Upper lobe of left lung (tissue), 6 donors: ENCODE measurements around the gene CLASP1. TPM values are rescaled to one million over a fixed set of nuclear protein-coding genes. Genes with fewer than 3 reads are reported as not detected.

Source experiments
- ATAC-seq, 2 donors: fragments of 200-7000 bp; cut with Tn5 transposase; one replicate each; pipeline ENCODE4 v1.9.1; 2022; ENCODE audit warnings: mild to moderate bottlenecking in 2 of 2, moderate library complexity in 2 of 2; ENCODE audit not compliant: low FRiP score in 2 of 2
- DNase-seq, 2 donors: peaks; one replicate each; pipeline ENCODE4 v3.0.0-alpha.2; 2019 to 2020
- H3K27ac ChIP-seq, 4 donors: fragments of 200-600 bp; sonication (generic); one replicate each; pipeline ENCODE4 v1.5.1; 2016 to 2019
- H3K27me3 ChIP-seq, 4 donors: fragments of 200-600 bp; sonication (generic); one replicate each; pipeline ENCODE4 v1.5.1; 2017 to 2019
- H3K36me3 ChIP-seq, 4 donors: fragments of 200-600 bp; sonication (generic); one replicate each; pipeline ENCODE4 v1.5.1; 2016 to 2019
- H3K4me1 ChIP-seq, 4 donors: fragments of 200-600 bp; sonication (generic); one replicate each; pipeline ENCODE4 v1.5.1; 2018 to 2019
- H3K4me3 ChIP-seq, 4 donors: fragments of 200-600 bp; sonication (generic); one replicate each; pipeline ENCODE4 v1.5.1; 2017 to 2019; ENCODE audit warnings: mild to moderate bottlenecking in 2 of 4, moderate library complexity in 1 of 4
- H3K9me3 ChIP-seq, 4 donors: fragments of 200-600 bp; sonication (generic); one replicate each; pipeline ENCODE4 v1.5.1; 2018 to 2019
- EP300 ChIP-seq, 4 donors: sonication (generic); formaldehyde crosslinking; IDR thresholded peaks; one replicate each; pipeline ENCODE4 v1.5.1; 2017; ENCODE audit warnings: antibody characterized with exemption in 4 of 4, control low read depth in 2 of 4
- POLR2A ChIP-seq, 4 donors: fragments of 450-650 bp; IDR thresholded peaks; one replicate each; pipeline ENCODE4 v1.5.1; 2016 to 2017; ENCODE audit warnings: antibody characterized with exemption in 4 of 4, mild to moderate bottlenecking in 2 of 4
- POLR2AphosphoS5 ChIP-seq, 2 donors: sonication (generic); formaldehyde crosslinking; IDR thresholded peaks; one replicate each; pipeline ENCODE4 v1.5.1; 2017; ENCODE audit warnings: antibody characterized with exemption in 2 of 2
- WGBS, 2 donors: methylation state at CpG; one replicate each; pipeline ENCODE4 v1.1.5; 2017 to 2018; 5-methylcytosine and 5-hydroxymethylcytosine counted together
- total RNA-seq, 6 donors: library from RNA; depleted of rRNA in 4 of 6; stranded (reverse); fragments of >200 nt in 4 of 6; gene quantifications; one replicate each; pipeline versions ENCODE4 v1.1.0 to v1.2.1, GENCODE V29; 2016 to 2021
- TF ChIP-seq, protein P1 (sequence below), 6 experiments: fragments of 450-650 bp in 4 of 6; fragments of 200-600 bp in 2 of 6; sonication (generic) in 2 of 6; IDR thresholded peaks; one replicate each; pipeline ENCODE4 v1.5.1; 2016 to 2019; ENCODE audit warnings: antibody characterized with exemption in 6 of 6
- donor health status: DM: no; HTN: no; CAD: no; lungs with moderate emphysema.
- donor health status: DM: no; HTN: yes; CAD: no; lungs with severe emphysema.

Gene CLASP1
- total RNA-seq, 6 donors from 2014 or later, result 36.3 to 95.3 (median 46.8) TPM

GRCh38 chr2:121520641-121520994, 128.6 kb downstream of the CLASP1 start:
- no peak for ATAC-seq
- peaks cover 3 to 61% (median 19%) of the 10 kb centered on the region in 4 donors for H3K36me3 ChIP-seq
- peaks cover 0 to 4% (median 0%) of the 10 kb centered on the region in 4 donors for H3K4me1 ChIP-seq
- H3K9me3 ChIP-seq, result no peaks in the 10 kb centered on the region
- H3K4me3 ChIP-seq, result no peak overlapping the region
- TF ChIP-seq POLR2AphosphoS5 (IDR thresholded peaks at IDR 0.05), result no peak
- TF ChIP-seq, protein P1, sequence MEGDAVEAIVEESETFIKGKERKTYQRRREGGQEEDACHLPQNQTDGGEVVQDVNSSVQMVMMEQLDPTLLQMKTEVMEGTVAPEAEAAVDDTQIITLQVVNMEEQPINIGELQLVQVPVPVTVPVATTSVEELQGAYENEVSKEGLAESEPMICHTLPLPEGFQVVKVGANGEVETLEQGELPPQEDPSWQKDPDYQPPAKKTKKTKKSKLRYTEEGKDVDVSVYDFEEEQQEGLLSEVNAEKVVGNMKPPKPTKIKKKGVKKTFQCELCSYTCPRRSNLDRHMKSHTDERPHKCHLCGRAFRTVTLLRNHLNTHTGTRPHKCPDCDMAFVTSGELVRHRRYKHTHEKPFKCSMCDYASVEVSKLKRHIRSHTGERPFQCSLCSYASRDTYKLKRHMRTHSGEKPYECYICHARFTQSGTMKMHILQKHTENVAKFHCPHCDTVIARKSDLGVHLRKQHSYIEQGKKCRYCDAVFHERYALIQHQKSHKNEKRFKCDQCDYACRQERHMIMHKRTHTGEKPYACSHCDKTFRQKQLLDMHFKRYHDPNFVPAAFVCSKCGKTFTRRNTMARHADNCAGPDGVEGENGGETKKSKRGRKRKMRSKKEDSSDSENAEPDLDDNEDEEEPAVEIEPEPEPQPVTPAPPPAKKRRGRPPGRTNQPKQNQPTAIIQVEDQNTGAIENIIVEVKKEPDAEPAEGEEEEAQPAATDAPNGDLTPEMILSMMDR (IDR thresholded peaks at IDR 0.05), result no peak
- no peak for TF ChIP-seq POLR2A (IDR thresholded peaks at IDR 0.05)
- no peak for TF ChIP-seq EP300 (IDR thresholded peaks at IDR 0.05)
- no peak overlapping the region for H3K27ac ChIP-seq
- DNase-seq, result no peak
- no peaks in the 10 kb centered on the region for H3K27me3 ChIP-seq
- WGBS, 2 donors, result 96 to 97% methylated on average over 3 of the region's 3 CpGs

GRCh38 chr2:121519732-121520640, 129.3 kb downstream of the CLASP1 start:
- Histone ChIP-seq H3K4me1 (peaks cover 0 to 4% (median 0%) of the 10 kb centered on the region in 4 donors), H3K4me3 (no peak overlapping the region), H3K27ac (no peak overlapping the region), H3K36me3 (peaks cover 3 to 61% (median 18%) of the 10 kb centered on the region in 4 donors), H3K27me3 (no peaks in the 10 kb centered on the region), H3K9me3 (no peaks in the 10 kb centered on the region)
- TF ChIP-seq POLR2A (IDR thresholded peaks at IDR 0.05), result no peak
- TF ChIP-seq POLR2AphosphoS5 (IDR thresholded peaks at IDR 0.05), result no peak
- TF ChIP-seq, protein P1 (IDR thresholded peaks at IDR 0.05), result no peak
- TF ChIP-seq EP300 (IDR thresholded peaks at IDR 0.05), result no peak
- DNase-seq (peak in 1 of 2 donors; percentile 38), ATAC-seq (peak; percentile 10 to 16)
- WGBS, 2 donors, result 82 to 84% methylated on average over 5 to 6 of the region's 6 CpGs

DNA sequence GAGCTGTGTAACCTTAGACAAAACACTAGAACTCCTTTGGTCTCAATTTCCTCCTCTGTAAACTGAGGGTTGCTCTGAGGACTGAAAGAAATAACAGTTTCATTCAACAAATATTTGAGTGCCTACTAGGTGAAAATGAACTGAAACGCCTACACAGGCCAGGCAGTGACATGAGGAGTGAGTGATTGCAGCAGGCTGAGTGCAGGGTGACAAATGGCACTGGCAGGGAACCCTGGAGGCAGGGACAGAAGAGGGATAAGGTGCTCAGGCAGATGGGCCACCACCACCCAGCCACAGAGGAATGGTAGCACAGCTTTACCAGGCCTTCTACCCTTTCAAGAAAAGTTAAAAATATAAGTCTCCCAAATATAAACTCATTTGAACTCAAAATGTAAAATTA, 130.1 kb downstream of the CLASP1 start:
- 56 to 90% methylated on average over 1 of the region's 1 CpG for WGBS, 2 donors
- Histone ChIP-seq H3K27me3 (no peaks in the 10 kb centered on the region), H3K36me3 (peaks cover 3 to 67% (median 19%) of the 10 kb centered on the region in 4 donors), H3K27ac (no peak overlapping the region), H3K4me1 (peaks cover 0 to 4% (median 0%) of the 10 kb centered on the region in 4 donors), H3K9me3 (no peaks in the 10 kb centered on the region), H3K4me3 (no peak overlapping the region)
- DNase-seq (no peak), ATAC-seq (peak in 1 of 2 donors; percentile 45)
- TF ChIP-seq EP300 (IDR thresholded peaks at IDR 0.05), result no peak
- TF ChIP-seq POLR2AphosphoS5 (IDR thresholded peaks at IDR 0.05), result no peak
- TF ChIP-seq POLR2A (IDR thresholded peaks at IDR 0.05), result no peak
- TF ChIP-seq, protein P1 (IDR thresholded peaks at IDR 0.05), result no peak

DNA sequence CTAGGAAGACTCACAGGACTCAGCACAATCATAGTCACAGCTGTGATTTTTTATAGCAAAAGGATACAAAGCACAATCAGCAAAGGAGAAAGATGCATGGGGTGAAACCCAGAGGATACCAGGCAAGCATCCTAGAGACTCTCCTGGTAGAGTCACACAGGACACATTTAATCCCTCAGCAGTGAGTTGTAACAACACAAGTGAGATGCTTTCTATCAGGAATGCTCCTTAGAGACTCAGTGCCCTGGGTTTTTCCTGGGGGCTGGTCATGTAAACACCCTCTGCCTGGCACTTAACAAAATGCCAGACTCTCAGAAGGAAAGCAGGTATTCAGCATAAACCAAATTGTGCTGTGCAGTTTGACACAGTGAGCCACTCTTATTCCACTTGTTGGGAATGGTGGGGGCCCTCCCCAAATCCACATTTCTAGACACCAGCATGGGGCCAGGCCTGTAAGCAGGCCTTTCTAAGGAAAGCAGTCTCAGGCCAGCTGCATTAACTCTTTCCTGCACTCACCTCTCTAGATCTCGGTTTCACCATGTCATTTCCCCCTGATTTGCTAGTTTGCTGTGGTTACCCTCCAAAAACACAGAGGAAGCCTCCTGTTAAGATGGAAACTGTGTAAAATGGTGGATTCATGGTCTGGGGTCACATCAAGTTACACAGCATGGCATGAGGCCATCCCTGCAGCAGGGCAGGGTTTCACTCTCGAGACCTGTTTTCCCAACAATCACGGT, 135.5 kb downstream of the CLASP1 start:
- WGBS, 2 donors, result 96 to 100% methylated on average over 3 of the region's 3 CpGs
- DNase-seq, result no peak
- no peak overlapping the region for H3K27ac ChIP-seq
- H3K4me3 ChIP-seq, result no peak overlapping the region
- no peaks in the 10 kb centered on the region for H3K4me1 ChIP-seq
- no peaks in the 10 kb centered on the region for H3K9me3 ChIP-seq
- ATAC-seq, result no peak
- H3K27me3 ChIP-seq, result no peaks in the 10 kb centered on the region
- no peak for TF ChIP-seq POLR2AphosphoS5 (IDR thresholded peaks at IDR 0.05)
- TF ChIP-seq, protein P1 (IDR thresholded peaks at IDR 0.05), result no peak
- no peak for TF ChIP-seq POLR2A (IDR thresholded peaks at IDR 0.05)
- TF ChIP-seq EP300 (IDR thresholded peaks at IDR 0.05), result no peak
- H3K36me3 ChIP-seq, result peaks cover 0 to 49% (median 12%) of the 10 kb centered on the region in 4 donors
